ENCODE measurements around the gene KMT2B.

KMT2B gene

DNA sequence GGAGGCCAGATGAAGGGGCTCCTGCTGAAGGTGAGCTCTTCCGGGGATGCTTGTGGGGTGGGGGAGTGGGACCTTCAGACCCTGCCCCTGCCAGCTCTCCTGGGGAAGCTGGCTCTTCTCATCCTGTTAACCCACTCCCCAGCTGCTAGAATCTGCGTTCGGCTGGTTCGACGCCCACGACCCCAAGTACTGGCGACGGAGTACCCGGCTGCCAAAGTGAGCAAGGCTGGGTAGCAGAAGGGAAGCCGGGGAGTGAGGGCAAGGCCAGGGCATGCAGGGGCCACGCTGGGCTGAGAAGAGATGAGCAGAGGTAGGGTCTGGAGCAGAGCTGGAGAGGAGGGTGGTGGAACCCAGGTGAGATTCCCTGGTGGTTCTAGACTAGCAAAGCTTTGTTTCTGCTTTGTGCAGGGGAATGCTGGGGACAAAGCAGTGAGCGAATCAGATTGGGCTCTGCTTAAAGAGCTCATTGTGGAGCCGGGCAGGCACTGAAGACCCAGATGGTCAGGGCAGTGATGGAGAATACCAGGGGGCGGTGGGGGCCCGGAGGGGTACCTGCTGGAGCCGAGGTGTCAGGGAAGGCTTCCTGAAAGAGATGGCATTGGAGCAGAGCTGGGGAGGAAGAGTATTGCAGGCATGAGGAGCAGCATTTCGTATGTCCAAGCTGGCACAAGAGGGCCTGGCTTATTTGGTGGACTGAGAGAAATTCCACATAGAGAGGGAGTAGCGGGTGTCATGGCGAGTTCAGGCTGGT lies 10.3 kb downstream of the KMT2B start:
- TF ChIP-seq, protein P1, sequence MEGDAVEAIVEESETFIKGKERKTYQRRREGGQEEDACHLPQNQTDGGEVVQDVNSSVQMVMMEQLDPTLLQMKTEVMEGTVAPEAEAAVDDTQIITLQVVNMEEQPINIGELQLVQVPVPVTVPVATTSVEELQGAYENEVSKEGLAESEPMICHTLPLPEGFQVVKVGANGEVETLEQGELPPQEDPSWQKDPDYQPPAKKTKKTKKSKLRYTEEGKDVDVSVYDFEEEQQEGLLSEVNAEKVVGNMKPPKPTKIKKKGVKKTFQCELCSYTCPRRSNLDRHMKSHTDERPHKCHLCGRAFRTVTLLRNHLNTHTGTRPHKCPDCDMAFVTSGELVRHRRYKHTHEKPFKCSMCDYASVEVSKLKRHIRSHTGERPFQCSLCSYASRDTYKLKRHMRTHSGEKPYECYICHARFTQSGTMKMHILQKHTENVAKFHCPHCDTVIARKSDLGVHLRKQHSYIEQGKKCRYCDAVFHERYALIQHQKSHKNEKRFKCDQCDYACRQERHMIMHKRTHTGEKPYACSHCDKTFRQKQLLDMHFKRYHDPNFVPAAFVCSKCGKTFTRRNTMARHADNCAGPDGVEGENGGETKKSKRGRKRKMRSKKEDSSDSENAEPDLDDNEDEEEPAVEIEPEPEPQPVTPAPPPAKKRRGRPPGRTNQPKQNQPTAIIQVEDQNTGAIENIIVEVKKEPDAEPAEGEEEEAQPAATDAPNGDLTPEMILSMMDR (IDR thresholded peaks at IDR 0.05; ENCODE audit: extremely low read depth, missing control alignments): no peak
- no peak for DNase-seq (ENCODE audit: low spot score)

DNA sequence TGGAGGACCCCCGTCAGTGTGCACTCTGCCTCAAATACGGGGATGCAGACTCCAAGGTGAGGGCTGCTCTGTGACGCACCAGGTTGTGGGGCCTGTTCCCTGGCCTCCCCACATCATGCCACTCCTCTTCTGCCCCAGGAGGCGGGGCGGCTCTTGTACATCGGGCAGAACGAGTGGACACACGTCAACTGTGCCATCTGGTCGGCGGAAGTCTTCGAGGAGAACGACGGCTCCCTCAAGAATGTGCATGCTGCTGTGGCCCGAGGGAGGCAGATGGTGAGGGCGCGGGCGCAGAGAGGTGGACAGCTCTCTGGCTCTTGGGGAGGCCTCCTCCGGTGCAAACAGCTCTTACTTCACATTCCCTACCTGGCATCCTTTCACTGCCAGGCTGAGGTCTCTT lies 11.2 kb downstream of the KMT2B start:
- no peak for DNase-seq (ENCODE audit: low spot score)
- TF ChIP-seq, protein P1 (IDR thresholded peaks at IDR 0.05; ENCODE audit: extremely low read depth, missing control alignments): no peak

DNA sequence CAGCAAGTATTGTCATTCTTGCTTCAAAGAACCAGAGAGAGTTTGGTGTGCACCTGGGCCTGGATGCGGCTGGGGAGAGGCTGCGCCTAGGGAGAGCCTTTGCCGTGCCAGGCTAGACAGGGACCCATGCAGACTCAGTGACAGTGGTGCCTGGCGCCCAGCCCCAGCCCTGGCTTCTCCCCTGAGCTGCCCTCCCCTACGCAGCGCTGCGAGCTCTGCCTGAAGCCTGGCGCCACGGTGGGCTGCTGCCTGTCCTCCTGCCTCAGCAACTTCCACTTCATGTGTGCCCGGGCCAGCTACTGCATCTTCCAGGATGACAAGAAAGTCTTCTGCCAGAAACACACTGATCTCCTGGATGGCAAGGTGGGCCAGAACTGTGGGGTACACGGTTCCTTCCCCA lies 12.0 kb downstream of the KMT2B start:
- DNase-seq (ENCODE audit: low spot score): peak; percentile 10
- TF ChIP-seq, protein P1 (IDR thresholded peaks at IDR 0.05; ENCODE audit: extremely low read depth, missing control alignments): no peak

DNA sequence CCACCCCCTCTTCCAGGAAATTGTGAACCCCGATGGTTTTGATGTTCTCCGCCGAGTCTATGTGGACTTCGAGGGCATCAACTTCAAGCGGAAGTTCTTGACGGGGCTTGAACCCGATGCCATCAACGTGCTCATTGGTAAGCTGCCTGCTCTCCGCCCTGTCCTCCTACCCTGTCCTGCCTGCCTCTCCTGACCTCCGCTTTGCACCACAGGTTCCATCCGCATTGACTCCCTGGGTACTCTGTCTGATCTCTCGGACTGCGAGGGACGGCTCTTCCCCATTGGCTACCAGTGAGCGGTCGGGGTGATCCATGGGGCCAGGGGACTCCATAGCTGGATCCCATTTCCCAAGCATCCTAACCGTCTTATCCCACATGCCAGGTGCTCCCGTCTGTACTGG lies 12.5 kb downstream of the KMT2B start:
- TF ChIP-seq, protein P1 (IDR thresholded peaks at IDR 0.05; ENCODE audit: extremely low read depth, missing control alignments): no peak
- DNase-seq (ENCODE audit: low spot score): peak; percentile 10

DNA sequence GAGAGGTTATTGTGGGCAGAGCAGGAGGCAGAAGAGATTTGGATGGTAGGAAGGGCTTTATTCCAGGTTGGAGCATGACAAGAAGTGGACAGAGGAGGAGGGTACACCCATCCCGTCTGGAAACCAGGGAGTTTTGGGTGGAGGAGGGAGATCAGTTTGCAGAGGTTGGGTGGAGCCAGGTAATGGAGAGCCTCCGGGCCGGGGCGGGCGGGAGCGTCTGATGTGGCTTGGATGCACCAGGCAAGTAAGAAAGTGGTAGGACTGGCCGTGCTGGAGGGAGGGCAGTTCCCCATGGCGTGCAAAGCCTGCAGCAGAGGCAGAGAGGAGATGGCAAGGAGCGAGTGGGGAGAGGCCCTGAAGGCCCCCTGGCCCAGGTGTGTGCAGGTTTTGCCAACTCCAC lies 13.6 kb downstream of the KMT2B start:
- TF ChIP-seq, protein P1 (IDR thresholded peaks at IDR 0.05; ENCODE audit: extremely low read depth, missing control alignments): no peak
- no peak for DNase-seq (ENCODE audit: low spot score)

DNA sequence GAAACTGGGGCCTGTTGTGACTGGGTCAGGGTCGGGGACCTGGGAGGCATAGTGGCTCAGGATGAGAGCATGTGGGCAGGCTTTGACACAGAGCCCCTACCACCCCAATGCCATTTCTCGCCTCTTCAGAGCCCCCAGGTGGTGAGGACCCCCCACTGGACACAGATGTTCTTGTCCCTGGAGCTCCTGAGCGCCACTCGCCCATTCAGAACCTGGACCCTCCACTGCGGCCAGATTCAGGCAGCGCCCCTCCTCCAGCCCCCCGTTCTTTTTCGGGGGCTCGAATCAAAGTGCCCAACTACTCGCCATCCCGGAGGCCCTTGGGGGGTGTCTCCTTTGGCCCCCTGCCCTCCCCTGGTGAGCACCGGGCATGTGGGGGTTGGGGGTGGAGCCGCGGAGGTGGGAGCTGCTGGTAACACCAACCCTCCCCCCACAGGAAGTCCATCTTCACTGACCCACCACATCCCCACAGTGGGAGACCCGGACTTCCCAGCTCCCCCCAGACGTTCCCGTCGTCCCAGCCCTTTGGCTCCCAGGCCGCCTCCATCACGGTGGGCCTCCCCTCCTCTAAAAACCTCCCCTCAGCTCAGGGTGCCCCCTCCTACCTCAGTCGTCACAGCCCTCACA lies 14.1 kb downstream of the KMT2B start:
- DNase-seq (ENCODE audit: low spot score): peak; percentile 15
- TF ChIP-seq, protein P1 (IDR thresholded peaks at IDR 0.05; ENCODE audit: extremely low read depth, missing control alignments): no peak

DNA sequence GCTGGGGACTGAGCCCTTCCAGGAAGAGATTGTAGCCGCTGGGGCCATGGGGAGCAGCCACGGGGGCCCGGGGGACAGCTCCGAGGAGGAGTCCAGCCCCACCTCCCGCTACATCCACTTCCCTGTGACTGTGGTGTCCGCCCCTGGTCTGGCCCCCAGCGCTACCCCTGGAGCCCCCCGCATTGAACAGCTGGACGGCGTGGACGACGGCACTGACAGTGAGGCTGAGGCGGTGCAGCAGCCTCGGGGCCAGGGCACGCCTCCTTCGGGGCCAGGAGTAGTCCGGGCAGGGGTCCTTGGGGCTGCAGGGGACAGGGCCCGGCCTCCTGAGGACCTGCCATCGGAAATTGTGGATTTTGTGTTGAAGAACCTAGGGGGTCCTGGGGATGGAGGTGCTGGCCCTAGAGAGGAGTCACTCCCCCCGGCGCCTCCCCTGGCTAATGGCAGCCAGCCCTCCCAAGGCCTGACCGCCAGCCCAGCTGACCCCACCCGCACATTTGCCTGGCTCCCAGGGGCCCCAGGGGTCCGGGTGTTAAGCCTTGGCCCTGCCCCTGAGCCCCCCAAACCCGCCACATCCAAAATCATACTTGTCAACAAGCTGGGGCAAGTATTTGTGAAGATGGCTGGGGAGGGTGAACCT lies 14.9 kb downstream of the KMT2B start:
- TF ChIP-seq, protein P1 (IDR thresholded peaks at IDR 0.05; ENCODE audit: extremely low read depth, missing control alignments): no peak
- no peak for DNase-seq (ENCODE audit: low spot score)
